ENCODE results near the gene NHEJ1.

NHEJ1 gene

GRCh38 chr2:219087848-219088247, 72.8 kb downstream of the NHEJ1 start:
- no peak for DNase-seq (ENCODE audit: low read depth, low spot score)

GRCh38 chr2:219087361-219087760, 73.3 kb downstream of the NHEJ1 start:
- no peak for DNase-seq (ENCODE audit: low read depth, low spot score)

- DNase-seq (ENCODE audit: low read depth, low spot score) = no peak
Observed at GRCh38 chr2:219086196-219086595, 74.4 kb downstream of the NHEJ1 start.

GRCh38 chr2:219084791-219085190, 75.8 kb downstream of the NHEJ1 start:
- no peak for DNase-seq (ENCODE audit: low read depth, low spot score)

GRCh38 chr2:219082332-219082958, 78.2 kb downstream of the NHEJ1 start:
- no peak for DNase-seq (ENCODE audit: low read depth, low spot score)

GRCh38 chr2:219081701-219082331, 78.8 kb downstream of the NHEJ1 start:
- no peak for DNase-seq (ENCODE audit: low read depth, low spot score)

- peak; percentile 27 for DNase-seq (ENCODE audit: low read depth, low spot score)
Observed at GRCh38 chr2:219081096-219081495, 79.5 kb downstream of the NHEJ1 start.

GRCh38 chr2:219079417-219079816, 81.2 kb downstream of the NHEJ1 start:
- DNase-seq (ENCODE audit: low read depth, low spot score) = no peak

GRCh38 chr2:219078951-219079350, 81.7 kb downstream of the NHEJ1 start:
- DNase-seq (ENCODE audit: low read depth, low spot score) = no peak

GRCh38 chr2:219078126-219078525, 82.5 kb downstream of the NHEJ1 start:
- DNase-seq (ENCODE audit: low read depth, low spot score) = no peak

- no peak for DNase-seq (ENCODE audit: low read depth, low spot score)
Observed at GRCh38 chr2:219076253-219076652, 84.4 kb downstream of the NHEJ1 start.

- peak; percentile 74 for DNase-seq (ENCODE audit: low read depth, low spot score)
Observed at GRCh38 chr2:219073413-219074129, 87.0 kb downstream of the NHEJ1 start.

GRCh38 chr2:219072741-219073250, 87.8 kb downstream of the NHEJ1 start:
- DNase-seq (ENCODE audit: low read depth, low spot score) = no peak

- DNase-seq (ENCODE audit: low read depth, low spot score) = no peak
Observed at GRCh38 chr2:219071131-219071816, 89.3 kb downstream of the NHEJ1 start.

- no peak for DNase-seq (ENCODE audit: low read depth, low spot score)
Observed at GRCh38 chr2:219065484-219065883, 95.1 kb downstream of the NHEJ1 start.

GRCh38 chr2:219062081-219062480, 98.5 kb downstream of the NHEJ1 start:
- no peak for DNase-seq (ENCODE audit: low read depth, low spot score)

- peak; percentile 30 for DNase-seq (ENCODE audit: low read depth, low spot score)
Observed at GRCh38 chr2:219060821-219061791, 99.5 kb downstream of the NHEJ1 start, which contains the start of gene IHH. Gene IHH (minus strand): TSS chr2:219060921. CDS start chr2:219060467, 454 bp downstream.

- peak; percentile 34 for DNase-seq (ENCODE audit: low read depth, low spot score)
Observed at GRCh38 chr2:219059725-219060682, 100.6 kb downstream of the NHEJ1 start.

GRCh38 chr2:219059375-219059724, 101.3 kb downstream of the NHEJ1 start:
- DNase-seq (ENCODE audit: low read depth, low spot score) = peak; percentile 29

Data from ELF-1 (cell line).